Right lung (tissue), 10 donors: ENCODE results near the gene TAS2R43. TPM values are rescaled to one million over a fixed set of nuclear protein-coding genes. Genes with fewer than 3 reads are reported as not detected.
"Not testable (repeated sequence)": the region's sequence is repeated elsewhere in the genome, so short reads cannot be mapped to it uniquely, and the experiment has no call there.

ENCODE experiments used
- DNase-seq, 2 donors: peaks; one replicate each; pipeline ENCODE4 v3.0.0-alpha.2; 2013
- long read RNA-seq, 8 donors: transcript quantifications; one replicate each; lab custom pipeline, GENCODE V29; 2026
- polyA plus RNA-seq, 5 donors: library from polyadenylated mRNA; unstranded; fragments of 120-200 nt; gene quantifications; one replicate each; pipeline versions ENCODE4 v1.2.1 to v1.2.3, GENCODE V29; 2013; ENCODE audit warnings: inconsistent platforms in 1 of 5, low replicate concordance in 1 of 5; ENCODE audit not compliant: insufficient read length in 5 of 5, insufficient read depth in 1 of 5

Gene TAS2R43, protein sequence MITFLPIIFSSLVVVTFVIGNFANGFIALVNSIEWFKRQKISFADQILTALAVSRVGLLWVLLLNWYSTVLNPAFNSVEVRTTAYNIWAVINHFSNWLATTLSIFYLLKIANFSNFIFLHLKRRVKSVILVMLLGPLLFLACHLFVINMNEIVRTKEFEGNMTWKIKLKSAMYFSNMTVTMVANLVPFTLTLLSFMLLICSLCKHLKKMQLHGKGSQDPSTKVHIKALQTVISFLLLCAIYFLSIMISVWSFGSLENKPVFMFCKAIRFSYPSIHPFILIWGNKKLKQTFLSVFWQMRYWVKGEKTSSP
- polyA plus RNA-seq: 1 to 10 TPM in 1 of 5 donors, under 1 TPM in 4; 0.27 to 1.0 (median 0.74) TPM
- long read RNA-seq, donor 1: 0 reads
- long read RNA-seq, donor 2: 0 reads
- long read RNA-seq, donor 3: 0 reads
- long read RNA-seq, donor 4: 0 reads
- long read RNA-seq, donor 5: 0 reads
- long read RNA-seq, donor 6: 0 reads
- long read RNA-seq, donor 7: 0 reads
- long read RNA-seq, donor 8: 0 reads

DNA sequence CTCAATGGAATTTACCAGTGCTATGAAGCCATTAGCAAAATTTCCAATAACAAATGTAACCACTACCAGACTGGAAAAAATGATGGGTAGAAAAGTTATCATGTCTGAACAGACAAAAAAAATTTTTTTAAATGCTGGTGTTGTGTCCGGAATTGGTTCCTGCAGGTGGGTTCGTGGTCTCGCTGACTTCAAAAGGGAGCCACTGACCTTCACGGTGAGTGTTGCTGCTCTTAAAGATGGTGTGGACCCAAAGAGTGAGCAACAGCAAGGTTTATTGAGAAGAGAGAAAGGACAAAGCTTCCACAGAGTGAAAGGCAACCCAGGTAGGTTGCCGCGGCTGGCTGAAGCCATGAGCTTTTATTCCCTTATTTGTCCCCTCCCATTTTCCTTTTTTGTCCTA is at the start of gene TAS2R43:
TSS of gene TAS2R43 (minus strand) at position 186 of the 400 bp plus-strand sequence. CDS start at position 102, 84 bp downstream.
- DNase-seq: no peak

DNA sequence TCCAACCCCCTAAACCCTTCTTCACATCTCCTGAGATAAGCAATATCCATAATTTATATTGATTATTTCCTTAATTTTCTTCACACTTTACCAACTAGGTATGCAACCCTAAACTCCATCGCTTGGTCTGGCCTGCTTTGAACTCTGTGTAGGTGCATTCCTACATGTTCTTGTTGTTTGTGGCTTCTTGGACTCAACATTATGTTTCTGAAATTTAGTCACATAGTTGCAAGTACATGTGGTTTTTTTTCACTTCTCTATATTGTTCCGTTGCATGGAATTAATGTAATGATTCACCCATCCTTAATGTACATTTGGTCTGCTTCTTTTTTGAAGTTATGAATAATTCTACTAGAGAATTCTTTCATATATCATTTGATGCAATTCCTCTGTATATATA is 44.0 kb upstream of the TAS2R43 start:
- DNase-seq: no peak

DNA sequence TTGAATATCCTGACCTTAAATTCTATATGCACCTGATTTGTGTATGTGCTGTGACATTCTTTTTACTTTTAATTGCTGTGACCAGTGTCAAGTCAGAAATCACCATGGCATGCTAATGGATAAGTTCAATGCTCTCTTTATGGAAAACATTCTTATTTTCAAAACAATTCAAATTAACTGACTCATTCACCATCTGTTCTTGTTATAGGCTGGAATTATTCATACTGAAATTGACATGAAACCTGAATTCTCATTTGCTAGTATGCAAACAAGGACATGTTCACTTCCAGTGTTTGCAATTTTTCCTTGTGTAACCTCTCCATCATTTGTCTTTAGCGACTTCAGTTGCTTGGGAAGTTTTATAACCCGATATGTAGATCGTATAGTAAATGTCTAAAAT is 42.2 kb upstream of the TAS2R43 start, which contains the start of gene TAS2R30:
TSS of gene TAS2R30 (minus strand) at position 340 of the 400 bp plus-strand sequence. CDS start 400 bp downstream, outside the sequence.
- no peak for DNase-seq

DNA sequence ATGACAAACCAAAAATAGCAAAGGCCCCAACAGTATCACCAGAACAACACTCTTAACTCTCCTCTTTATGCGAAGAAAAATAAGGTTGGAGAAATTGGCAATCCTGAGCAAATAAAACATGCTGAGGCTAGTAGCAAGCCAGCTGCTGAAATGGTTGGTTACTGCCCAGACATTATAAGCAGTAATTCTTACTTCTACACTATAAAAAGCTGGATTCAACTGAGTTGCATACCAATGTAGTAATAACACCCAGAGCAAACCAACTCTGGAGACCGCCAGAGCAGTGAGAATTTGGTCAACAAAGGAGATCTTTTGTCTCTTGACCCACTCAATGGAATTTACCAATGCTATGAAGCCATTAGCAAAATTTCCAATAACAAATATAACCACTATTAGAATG is 41.7 kb upstream of the TAS2R43 start:
- no peak for DNase-seq

DNA sequence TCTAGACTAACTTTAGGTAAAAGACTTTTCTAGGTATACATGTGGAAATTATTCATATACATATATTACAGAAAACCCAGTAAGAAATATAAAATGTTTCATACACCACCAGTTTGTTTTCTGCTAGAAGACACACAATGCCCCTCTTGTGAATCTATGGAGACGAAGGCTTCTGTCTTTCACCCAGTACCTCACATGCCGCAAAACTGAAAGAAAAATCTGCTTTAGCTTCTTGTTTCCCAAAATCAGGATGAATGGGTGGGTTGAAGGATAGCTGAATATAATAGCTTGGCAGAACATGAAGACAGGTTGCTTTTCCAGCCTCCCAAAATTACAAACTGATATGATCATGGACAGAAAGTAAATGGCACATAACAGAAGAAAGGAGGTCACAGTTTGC is 41.0 kb upstream of the TAS2R43 start:
- DNase-seq: no peak

DNA sequence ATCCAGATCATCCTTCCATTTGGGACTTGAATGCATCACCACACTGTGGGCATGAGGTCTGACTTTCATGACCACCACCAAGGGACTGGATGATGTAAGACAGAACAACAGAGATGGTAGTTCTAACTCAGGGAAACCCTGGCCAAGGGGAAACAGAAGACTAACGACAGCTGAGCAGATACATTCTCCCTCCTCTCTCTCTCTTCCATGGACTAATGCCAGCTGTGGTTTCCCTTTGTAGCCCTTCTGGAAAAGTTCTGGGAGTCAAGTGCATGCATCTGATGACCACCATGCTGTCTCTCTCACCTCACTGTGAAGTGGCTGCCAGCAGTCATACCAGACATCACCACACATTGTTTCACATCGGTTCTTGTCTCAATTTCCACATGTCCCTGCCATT is 38.9 kb upstream of the TAS2R43 start:
- no peak for DNase-seq

DNA sequence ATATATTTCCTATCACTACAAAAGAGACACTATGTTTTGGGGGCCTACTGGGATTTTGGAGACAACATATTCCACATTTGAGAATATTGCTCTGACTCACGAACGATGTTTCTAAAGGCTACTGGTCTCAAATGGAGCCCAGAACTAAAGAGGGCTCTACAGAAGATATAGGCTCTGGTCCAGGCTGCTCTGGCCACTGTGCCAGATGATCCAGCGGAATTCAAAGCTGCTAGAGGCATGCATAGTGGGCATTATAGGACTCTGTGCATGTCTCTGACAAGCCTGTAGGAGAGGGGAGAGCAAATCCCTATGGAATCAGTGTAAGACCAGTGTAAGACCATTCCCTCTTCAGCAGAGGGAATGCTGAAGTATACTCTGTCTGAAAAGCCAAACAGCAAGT is 38.3 kb upstream of the TAS2R43 start:
- no peak for DNase-seq

DNA sequence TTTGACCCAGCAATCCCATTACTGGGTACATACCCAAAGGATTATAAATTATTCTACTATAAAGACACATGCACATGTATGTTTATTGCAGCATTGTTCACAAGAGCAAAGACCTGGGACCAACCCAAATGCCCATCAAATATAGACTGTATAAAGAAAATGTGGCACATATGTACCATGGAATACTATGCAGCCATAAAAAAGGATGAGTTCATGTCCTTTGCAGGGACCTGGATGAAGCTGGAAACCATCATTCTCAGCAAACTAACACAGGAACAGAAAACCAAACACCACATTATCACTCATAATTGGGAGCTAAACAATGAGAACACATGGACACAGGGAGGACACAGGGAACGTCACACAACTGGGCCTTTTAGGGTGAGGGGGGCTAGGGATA is 22.0 kb upstream of the TAS2R43 start:
- DNase-seq: not testable (repeated sequence)

DNA sequence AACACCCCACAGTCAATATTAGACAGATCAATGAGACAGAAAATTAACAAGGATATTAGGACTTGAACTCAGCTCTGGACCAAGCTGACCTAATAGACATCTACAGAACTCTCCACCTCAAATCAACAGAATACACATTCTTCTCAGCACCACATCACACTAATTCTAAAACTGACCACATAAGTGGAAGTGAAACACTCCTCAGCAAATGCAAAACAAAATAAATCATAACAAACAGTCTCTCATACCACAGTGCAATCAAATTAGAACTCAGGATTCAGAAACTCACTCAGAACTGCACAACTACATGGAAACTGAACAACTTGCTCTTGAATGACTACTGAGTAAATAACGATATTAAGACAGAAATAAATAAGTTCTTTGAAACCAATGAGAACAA is 19.1 kb upstream of the TAS2R43 start:
- not testable (repeated sequence) for DNase-seq

DNA sequence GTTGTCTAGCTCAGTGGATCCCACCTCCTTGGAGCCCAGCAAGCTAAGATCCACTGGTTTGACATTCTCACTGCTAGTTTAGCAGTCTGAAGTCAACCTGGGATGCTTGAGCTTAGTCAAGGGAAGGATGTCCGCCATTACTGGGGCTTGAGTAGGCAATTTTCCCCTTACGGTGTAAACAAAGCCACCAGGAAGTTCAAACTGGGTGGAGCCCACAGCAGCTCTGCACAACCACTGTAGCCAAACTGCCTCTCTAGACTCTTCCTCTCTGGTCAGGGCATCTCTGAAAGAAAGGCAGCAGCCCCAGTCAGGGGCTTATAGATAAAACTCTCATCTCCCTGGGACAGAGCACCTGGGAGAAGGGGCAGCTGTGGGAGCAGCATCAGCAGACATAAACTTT is 16.7 kb upstream of the TAS2R43 start:
- DNase-seq: no peak

DNA sequence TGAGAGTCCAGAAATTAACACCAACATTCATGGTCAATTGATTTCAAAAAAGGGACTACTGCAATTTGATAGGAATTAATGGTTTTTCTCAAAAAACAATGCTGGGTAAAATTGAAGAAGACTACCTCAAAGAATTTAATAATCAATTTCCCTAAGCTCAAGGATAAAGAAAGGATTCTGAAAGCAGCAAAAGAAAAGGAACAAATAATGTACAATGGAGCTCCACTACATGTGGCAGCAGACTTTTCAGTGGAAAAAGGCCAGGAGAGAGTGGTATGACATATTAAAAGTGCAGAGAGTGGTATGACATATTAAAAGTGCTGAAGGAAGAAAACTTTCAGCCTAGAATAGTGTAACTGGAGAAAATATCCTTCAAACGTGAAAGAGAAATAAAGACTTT is 15.6 kb upstream of the TAS2R43 start:
- DNase-seq: no peak

DNA sequence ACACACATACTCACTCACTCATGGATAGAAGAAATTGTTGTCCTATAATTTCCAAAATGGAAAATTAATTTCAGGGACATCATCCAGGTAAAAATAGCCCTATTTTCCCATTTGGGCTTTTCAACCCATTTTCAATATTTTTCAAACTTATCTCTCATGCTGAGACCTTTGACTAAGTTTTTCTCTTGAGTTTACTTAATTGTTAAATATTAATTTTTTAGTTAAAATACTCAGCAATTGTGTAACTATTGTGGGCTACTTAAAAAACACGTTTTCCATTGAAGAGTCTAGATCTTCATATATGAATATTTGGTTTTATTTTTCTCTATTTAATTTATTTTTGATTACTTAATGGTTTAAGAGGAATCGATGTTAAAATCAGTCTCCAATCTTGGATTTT is 14.2 kb upstream of the TAS2R43 start:
- DNase-seq: no peak

DNA sequence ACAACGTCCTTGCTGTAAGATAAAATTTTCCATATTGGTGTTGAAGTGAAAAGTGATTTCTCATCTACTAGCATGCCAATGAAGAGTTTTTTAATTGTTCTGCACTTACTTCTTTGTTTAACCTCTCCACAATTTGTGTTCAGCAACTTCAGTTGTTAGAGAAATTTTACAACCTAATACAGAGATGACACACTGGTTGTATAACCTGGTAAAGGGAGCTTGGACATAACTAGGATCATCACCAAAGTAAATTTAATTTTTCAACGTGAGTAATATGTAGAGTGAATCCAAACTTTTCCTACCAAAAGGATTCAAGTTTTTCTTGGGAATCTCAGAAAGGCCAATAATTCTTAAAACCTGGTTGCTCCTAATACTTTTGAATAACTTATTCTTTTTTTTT is 13.4 kb upstream of the TAS2R43 start:
- DNase-seq: no peak

DNA sequence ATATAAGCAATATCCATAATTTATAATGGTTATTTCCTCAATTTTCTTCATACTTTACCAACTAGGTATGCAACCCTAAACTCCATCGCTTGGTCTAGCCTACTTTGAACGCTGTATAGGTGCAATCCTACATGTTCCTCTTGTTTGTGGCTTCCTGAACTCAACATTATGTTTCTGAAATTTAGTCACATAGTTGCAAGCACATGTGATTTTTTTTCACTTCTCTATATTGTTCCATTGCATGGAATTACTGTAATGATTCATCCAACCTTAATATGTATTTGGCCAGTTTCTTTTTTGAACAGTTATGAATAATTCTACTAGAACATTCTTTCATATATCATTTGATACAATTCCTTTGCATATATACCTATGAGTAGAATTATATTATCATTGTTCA is 2.8 kb upstream of the TAS2R43 start:
- not testable (repeated sequence) for DNase-seq

DNA sequence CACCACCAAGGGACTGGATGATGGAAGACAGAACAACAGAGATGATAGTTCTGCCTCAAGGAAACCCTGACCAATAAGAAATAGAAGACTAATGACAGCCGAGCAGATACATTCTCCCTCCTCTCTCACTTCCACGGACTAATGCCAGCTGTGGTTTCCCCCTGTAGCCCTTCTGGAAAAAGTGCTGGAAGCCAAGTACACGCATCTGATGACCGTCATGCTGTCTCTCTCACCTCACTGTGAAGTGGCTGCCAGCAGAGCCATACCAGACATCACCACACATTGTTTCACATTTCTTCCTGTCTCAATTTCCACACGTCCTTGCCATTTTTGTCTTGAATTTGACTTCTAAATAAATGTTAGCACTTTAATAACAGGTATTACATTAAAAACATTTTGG is 2.9 kb downstream of the TAS2R43 start:
- no peak for DNase-seq

DNA sequence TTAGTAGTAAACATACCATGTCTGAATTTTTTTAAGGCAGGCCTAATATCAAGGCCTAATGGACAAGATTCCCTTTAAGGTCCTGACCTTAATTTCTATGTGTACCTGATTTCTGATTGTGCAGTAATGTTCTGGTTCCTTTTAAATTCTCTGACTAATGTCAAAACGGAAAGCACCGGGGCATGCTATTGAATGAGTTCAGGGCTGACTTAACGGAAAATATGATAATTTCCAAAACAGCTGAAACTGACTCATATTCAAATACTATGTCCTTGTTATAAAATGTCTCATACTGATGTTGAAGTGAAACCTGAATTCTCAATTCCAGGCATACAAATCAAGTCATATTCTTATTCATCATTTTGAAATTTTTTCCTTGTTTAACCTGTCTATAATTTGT is 6.7 kb downstream of the TAS2R43 start:
- DNase-seq: no peak

DNA sequence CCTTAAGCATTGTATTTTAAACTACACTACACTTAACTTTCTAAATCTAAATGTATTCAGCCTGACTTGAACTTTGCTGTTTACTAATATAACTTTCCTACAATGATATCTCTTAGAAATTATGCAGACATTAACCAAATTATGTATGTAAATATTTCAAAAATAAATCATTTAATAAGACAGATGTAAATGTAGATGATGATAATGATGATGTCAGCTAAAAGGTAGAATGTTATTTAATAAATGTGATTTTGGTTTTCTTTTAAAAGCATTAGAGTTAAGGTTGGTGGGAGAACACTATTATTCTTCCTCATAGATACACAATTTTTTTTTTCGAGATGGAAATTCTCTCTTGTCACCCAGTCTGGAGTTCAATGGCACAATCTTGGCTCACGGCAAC is 10.1 kb downstream of the TAS2R43 start:
- DNase-seq: no peak

DNA sequence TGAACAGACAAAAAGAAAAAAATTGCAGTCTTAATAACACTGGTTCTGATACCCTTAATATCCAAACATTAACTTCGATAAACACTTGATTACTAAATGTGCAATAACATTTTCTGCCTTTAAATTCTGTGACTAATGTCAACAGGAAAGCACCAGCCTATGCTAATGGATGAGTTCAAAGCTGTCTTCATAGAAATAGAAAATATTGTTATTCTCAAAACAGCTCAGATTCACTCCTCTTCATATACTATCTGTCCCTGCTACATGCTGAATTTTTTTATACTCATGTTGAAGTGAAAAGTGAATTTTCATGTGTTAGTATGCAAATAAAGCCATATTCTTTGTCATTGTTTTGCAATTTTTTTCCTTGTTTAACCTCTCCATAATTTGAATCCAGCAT is 13.9 kb downstream of the TAS2R43 start:
- DNase-seq: no peak

DNA sequence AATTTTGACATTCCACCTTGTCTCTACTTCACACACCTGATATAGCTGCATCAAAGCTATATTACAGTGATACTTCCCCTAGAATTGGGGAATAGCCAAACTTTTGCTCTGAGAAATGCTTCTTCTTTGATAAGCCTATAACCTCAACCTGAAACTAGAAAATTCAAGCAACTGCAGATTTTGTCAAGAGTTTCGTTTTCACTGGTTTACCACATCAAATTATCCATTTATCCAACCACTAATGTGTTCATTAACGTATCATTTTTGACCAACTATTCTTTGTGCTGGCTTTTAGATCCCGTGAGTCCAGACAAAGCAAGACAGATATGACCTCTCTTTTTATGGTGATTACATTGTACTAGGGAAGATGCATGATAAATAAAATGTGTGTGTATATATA is 16.5 kb downstream of the TAS2R43 start:
- no peak for DNase-seq

DNA sequence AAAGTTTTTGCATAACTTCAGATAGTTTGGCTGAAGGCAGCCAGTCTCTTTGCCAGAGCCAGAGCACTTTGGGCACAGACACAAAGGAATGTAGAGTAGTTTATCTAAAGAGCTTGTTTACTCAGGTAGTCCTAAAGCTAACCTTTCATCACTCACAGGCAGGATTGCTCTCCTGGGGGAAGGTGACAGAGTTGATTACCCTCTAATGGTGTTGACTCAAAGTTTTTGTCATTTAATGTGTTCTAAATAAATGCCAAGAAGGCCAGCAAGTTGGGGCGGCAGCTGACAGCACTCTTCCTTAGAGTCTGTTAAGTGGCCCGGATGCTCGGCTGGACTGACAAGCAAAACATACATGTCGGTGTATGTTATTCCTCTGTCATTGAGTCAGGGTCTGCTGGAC is 20.7 kb downstream of the TAS2R43 start:
- DNase-seq: no peak

DNA sequence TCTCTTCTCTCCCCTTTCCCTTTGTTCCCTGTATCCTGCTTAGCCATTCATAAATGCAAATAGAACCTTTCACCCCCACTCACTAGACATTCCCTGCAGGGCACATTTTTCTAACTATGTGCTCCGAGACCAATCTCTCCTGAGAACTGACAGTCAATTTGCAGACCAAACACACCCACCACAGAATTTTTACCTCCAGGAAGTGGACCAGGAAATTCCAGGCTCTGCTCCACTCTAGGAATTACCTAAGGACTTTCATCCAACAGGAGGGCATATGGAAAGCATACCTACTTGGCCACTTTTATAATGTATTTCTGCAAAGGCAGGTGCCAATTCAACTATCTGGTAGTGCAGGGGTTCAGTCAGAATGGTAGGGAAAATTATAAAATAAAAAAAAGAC is 21.1 kb downstream of the TAS2R43 start:
- no peak for DNase-seq

DNA sequence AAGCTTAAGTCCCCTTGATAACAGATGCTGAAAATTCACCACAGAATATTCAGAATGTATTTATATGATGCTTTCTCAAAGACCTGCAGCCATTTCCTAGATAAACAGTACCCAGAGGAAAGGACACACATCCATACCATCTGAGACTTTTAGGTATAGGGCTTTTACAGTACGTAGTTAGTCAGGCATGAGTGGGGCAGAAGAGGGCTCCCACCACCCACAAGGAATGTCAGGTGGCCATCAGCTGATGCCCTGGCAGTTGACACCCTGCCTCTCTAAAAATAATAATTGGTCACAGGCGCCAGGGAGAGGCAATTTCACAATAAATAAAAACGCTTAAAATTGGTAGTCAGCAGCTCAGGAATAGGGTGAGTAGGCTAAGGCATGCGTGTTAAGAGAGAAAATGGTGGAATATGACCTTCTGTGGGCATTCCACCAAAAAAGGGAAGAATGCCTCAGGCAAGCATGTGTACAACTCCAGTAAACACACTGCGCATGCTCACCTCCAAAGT is 22.2 kb downstream of the TAS2R43 start:
- DNase-seq: no peak

DNA sequence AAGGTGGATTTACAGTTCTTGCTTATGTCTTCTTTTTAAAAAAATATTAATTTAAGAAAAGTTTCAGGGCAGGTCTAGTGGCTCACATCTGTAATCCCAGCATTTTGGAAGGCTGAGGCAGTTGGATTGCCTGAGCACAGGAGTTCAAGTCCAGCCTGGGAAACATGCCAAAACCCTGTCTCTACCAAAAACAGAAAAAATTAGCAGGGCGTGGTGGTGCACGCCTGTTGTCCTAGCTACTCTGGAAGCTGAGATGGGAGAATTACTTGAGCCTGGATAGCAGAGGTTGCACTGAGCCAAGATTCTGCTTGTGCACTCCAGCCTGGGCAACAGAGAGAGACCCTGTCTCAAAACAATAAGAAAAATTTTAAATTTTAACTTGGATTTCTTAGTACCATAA is 24.6 kb downstream of the TAS2R43 start:
- no peak for DNase-seq
